Measurements from ENCODE around the gene PRKRIP1.
A peak's percentile ranks its signal among the peaks of the same experiment; 100 is the strongest.
"Not testable (repeated sequence)": the region's sequence is repeated elsewhere in the genome, so short reads cannot be mapped to it uniquely, and the experiment has no call there.

The PRKRIP1 gene

GRCh38 chr7:102395873-102396709 lies at the start of gene PRKRIP1:
Gene PRKRIP1 (plus strand): TSS chr7:102396363. CDS start chr7:102396412, 49 bp downstream.
- DNase-seq, result peak; percentile 97

- not testable (repeated sequence) for DNase-seq
Measured at GRCh38 chr7:102346983-102347382, 49.2 kb upstream of the PRKRIP1 start.

DNA sequence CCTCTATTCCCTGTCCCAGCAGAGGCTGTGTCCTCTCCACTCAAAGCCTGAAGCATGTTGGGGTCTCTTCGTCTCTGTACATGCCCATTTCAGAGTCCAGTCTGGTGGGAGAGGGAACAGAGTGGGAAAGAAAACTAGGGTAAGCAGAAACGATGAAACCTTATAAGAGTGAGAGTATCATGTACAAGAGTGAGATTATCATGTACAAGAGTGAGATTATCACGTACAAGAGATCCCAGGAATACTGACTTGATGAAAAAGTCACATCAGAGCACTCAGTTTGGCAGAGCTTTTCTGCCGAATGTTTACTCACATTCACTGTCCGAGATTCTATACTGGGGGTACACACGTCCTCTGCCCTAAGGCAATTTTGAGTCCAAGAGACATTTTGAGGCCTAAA lies 39.8 kb upstream of the PRKRIP1 start, which contains the start of gene SPDYE6:
Gene SPDYE6 (minus strand): TSS at position 101 of the 400 bp plus-strand sequence. CDS start 421 bp downstream, outside the sequence.
- DNase-seq, result not testable (repeated sequence)

- peak; percentile 99 for DNase-seq
Measured at GRCh38 chr7:102363549-102364393, 32.4 kb upstream of the PRKRIP1 start.

GRCh38 chr7:102364394-102364886 lies 31.7 kb upstream of the PRKRIP1 start:
- DNase-seq, result not testable (repeated sequence)

- not testable (repeated sequence) for DNase-seq
Measured at GRCh38 chr7:102365390-102365789, 30.8 kb upstream of the PRKRIP1 start.

DNA sequence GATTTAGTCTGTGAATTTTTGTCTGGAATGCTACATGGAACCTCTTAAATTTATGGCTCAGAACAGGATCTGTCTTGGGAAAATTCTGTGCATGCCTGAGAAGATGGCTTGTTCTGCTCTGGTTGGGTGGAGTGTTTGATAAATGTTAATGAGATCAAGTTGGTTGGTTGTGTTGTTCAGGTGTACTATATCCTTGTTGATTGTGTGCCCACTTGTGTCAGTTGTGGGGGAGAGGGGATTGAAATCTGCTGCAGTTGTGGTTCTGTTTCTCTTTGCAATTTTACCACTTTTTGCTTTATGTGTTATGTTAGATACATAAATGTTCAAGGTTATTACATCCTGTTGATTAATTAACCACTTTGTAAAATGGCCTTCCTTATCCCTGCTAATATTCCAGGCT lies 26.1 kb upstream of the PRKRIP1 start:
- DNase-seq, result not testable (repeated sequence)

- DNase-seq, result not testable (repeated sequence)
Measured at GRCh38 chr7:102372796-102373195, 23.4 kb upstream of the PRKRIP1 start.

GRCh38 chr7:102376964-102377466 lies 19.1 kb upstream of the PRKRIP1 start:
- DNase-seq, result no peak

- DNase-seq, result not testable (repeated sequence)
Measured at GRCh38 chr7:102380837-102381236, 15.3 kb upstream of the PRKRIP1 start.

DNA sequence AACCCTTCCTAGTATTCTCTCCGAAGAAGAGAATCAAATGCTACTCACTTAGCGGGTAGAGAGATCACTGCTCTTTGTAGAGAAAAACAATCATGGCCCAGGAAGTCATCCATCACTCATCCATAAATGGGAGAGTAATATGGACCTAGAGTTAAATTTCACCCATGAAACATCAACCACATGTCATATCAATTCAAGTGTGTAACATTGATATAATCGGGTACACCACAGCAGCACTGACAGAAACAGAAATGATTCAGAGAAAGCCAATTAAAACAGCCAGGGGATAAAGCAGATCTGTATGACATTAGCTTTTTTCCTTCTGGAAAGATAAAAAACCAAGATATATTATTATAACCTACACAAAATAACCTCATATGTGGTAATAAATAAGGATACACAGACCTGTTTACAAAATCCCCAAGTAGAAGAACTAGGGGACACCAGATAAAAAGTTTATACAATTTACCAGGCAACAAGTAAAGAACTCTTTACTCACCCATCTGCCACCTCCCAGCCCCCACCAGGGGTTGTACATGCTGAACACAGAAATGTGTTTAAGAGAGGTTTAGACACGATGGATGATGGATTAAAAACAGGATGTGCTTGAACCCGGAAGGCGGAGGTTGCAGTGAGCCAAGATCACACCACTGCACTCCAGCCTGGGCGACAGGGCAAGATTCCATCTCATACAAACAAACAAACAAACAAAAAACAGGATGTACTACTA lies 14.3 kb upstream of the PRKRIP1 start:
- DNase-seq, result not testable (repeated sequence)

DNA sequence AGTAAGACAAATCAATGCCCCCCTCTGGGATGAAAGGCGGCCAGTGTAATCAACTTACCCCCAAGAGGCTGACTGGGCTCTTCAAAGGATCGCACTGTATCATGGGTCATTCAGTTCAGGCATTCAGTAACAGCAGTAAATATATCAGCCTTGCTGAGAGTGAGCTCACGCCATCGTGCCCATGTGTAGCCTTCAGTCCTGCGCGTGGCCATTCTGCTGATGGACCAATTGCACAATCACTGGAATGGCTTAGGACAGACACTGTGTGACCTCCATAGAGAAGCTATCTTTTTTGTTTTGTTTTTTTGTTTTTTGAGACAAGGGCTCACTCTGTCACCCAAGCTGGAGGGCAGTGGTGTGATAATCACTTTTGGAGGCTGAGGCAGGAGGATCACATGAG lies 9.1 kb upstream of the PRKRIP1 start:
- DNase-seq, result peak; percentile 39

- DNase-seq, result no peak
Measured at GRCh38 chr7:102389810-102390209, 6.4 kb upstream of the PRKRIP1 start.

DNA sequence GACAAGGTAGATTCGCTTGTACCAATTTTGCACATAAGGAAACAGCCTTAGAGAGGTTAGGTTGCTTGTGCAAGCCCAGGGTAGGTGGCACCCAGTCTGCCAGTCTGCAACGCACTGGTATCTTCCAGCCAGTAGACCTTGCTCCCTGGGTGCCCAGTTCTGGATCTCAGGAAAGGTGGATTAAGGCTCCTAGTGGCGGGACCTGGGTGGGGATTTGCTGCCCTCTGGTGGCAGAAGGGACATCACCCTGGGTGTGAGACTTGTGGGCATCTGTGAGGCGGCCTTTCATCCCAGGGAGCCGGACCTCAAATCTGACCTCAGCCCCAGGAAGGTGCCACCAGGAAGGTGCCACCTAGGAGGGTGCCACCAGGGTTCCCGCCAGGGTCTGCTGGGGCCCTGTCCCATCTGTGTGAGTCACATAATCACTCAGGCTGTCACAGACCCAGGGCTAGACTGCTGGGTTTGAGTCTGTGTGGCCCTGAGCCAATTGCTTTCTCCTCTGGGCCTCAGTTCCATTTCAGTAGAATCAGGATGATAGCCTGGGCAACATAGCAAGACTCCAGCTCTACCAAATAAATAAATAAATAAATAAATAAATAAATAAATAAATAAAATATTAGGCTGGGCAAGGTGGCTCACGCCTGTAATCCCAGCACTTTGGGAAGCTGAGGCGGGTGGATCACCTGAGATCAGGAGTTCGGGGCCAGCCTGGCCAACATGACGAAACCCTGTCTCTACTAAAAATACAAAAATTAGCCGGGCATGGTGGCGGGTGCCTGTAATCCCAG lies 5.3 kb upstream of the PRKRIP1 start:
- DNase-seq, result peak; percentile 93

- no peak for DNase-seq
Measured at GRCh38 chr7:102392330-102392729, 3.8 kb upstream of the PRKRIP1 start.

GRCh38 chr7:102393467-102393866 lies 2.7 kb upstream of the PRKRIP1 start:
- DNase-seq, result no peak

DNA sequence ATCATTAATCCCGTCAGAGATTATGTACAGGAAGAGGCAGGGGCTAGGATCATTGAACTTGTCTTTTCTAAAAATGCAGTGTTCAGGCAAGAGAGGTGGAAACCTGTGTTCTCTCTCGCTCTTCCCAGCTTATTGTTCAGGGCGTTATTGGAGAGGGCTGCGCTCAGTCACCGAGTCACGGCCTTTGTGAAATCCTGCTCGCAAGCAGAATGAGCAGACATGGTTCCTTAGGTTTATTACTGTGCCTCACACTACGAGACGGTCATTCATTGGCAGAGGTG lies 631 bp upstream of the PRKRIP1 start:
- DNase-seq, result no peak

DNA sequence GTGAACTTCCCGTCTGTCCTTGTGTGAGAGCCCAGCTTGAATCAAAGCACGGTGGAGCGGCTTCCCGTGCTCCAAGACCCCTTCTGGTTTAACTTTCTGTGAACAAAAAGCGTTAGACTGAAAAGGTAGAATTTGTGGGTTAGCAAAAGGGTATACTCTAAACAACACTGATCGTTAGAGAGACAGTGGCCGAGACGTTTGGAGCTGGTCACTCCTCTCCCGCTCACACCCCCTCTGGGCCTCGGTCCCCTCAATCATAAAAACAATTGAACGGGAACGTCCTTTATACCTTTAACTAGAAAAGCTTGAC lies 502 bp downstream of the PRKRIP1 start:
- DNase-seq, result no peak

DNA sequence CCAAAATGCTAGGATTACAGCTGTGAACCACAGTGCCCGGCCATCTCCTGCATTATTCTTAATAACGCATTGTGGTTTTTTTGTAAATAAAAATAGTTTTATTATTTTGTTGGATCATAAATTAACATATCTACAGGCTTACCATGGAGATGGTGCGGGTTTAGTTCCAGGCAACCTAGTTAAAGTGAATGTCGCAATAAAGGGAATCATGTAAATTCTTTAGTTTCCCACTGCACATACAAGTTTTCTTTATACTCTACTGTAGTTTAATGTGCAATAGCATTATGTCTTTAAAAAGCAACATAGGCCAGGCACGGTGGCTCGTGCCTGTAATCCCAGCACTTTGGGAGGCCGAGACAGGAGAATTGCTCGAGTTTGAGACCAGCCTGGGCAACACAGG lies 2.4 kb downstream of the PRKRIP1 start:
- DNase-seq, result no peak

DNA sequence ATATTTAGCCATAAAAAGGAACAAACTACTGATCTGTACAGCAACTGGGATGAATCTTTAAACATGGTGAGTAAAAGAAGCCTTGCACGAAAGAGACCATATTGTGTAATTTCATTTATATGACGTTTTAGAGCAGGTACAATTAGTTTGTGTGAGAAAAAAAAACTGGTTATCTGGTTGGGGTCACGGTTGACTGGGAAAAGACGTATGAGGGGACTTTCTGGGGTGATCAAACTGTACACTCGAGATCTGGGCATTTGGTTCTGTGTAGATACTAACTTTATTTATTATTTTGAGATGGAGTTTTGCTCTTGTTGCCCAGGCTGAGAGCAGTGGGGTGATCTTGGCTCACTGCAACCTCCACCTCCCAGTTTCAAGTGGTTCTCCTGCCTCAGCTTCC lies 4.2 kb downstream of the PRKRIP1 start:
- DNase-seq, result no peak

DNA sequence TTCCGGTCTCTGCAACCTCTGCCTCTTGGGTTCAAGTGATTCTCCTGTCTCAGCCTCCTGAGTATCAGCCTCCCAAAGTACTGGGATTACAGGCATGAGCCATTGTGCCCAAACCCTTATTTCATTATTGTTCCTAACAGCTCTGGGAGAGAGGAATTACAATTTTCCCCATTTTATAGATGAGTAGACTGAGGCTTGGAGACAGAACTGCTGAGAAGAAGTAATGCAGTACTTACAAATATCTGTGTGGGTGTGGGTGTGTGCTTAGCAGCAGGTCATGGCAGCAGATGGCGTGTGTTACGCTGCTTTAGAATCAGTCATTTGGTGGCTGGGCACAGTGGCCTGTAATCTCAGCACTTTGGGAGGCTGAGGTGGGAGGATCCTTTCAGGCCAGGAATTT lies 7.4 kb downstream of the PRKRIP1 start:
- DNase-seq, result no peak
